Endothelial cell of umbilical vein (primary cell): ENCODE data around the gene SLC44A5. TPM values are rescaled to one million over a fixed set of nuclear protein-coding genes. Genes with fewer than 3 reads are reported as not detected.

Source experiments
- BruUV-seq: library from RNA; stranded (reverse); fragments of 400-500 nt; replicated peaks from 2 replicates; lab custom pipeline; 2021; lab: Mats Ljungman, UMichigan
- CTCF ChIA-PET: fragments of 300-600, 350-600 bp; sonication (Branson Sonifier 250); formaldehyde crosslinking; loops from one replicate; lab custom pipeline; 2021; ENCODE audit warnings: antibody characterized with exemption, inconsistent platforms; lab: Charles Lee
- POLR2A ChIA-PET: fragments of 300-600, 350-600 bp; sonication (Branson Sonifier 250); formaldehyde crosslinking; loops from one replicate; lab custom pipeline; 2021; ENCODE audit warnings: antibody characterized with exemption, inconsistent platforms; lab: Charles Lee
- DNase-seq: peaks from one replicate; pipeline ENCODE4 v3.0.0-alpha.2; 2011; ENCODE audit warnings: low read depth, low spot score
- FAIRE-seq: peaks from 2 replicates; lab custom pipeline; 2011; peaks lifted over from hg19 to GRCh38; lab: Jason Lieb, UNC
- H2AFZ ChIP-seq: 2 replicates; pipeline ENCODE4 v1.6.0; 2012; ENCODE audit warnings: low read depth, low read length, control low read depth, inconsistent platforms
- H3K27ac ChIP-seq: 2 replicates; pipeline ENCODE4 v1.5.1; 2011; ENCODE audit warnings: low read depth, mild to moderate bottlenecking, control low read depth, low read length, moderate library complexity; ENCODE audit not compliant: insufficient read depth
- H3K27me3 ChIP-seq, 2 experiments: 2 replicates each; pipeline versions ENCODE4 v1.6.0 to v1.6.1; 2011; ENCODE audit warnings: low read length in 2 of 2, mixed read lengths in 1 of 2; ENCODE audit not compliant: control insufficient read depth in 2 of 2, insufficient read depth in 2 of 2
- H3K36me3 ChIP-seq, 2 experiments: 2 replicates in 1 of 2; 3 replicates in 1 of 2; pipeline ENCODE4 v1.5.1; 2011; ENCODE audit warnings: low read length in 2 of 2, mild to moderate bottlenecking in 1 of 2, moderate library complexity in 1 of 2; ENCODE audit not compliant: control insufficient read depth in 2 of 2, insufficient read depth in 2 of 2; ENCODE audit errors: extremely low read depth in 1 of 2
- H3K4me1 ChIP-seq: 3 replicates; pipeline ENCODE4 v1.5.1; 2011; ENCODE audit warnings: mild to moderate bottlenecking, low read length; ENCODE audit not compliant: control insufficient read depth, insufficient read depth; ENCODE audit errors: extremely low read depth
- H3K4me2 ChIP-seq: 2 replicates; pipeline ENCODE4 v1.6.1; 2011; ENCODE audit warnings: low read length, control low read depth, mixed read lengths; ENCODE audit not compliant: insufficient read depth
- H3K4me3 ChIP-seq, 3 experiments: fragments of 200-600 bp in 1 of 3; sonication (generic), shearing (Covaris generic) in 1 of 3; replicated peaks in 1 of 3; 2 replicates each; pipeline ENCODE4 v1.5.1; 2011 to 2016; ENCODE audit warnings: control low read depth in 3 of 3, low read length in 3 of 3, mild to moderate bottlenecking in 2 of 3, inconsistent platforms in 1 of 3, low read depth in 1 of 3, moderate library complexity in 1 of 3; ENCODE audit not compliant: insufficient read depth in 1 of 3
- H3K79me2 ChIP-seq: 2 replicates; pipeline ENCODE4 v1.6.0; 2012; ENCODE audit warnings: low read length, inconsistent platforms; ENCODE audit not compliant: control insufficient read depth, insufficient read depth
- H3K9ac ChIP-seq: replicated peaks from 2 replicates; pipeline ENCODE3; 2011; ENCODE audit warnings: low read length, control low read depth; ENCODE audit not compliant: insufficient read depth; ENCODE audit errors: extremely low read depth
- H3K9me1 ChIP-seq: replicated peaks from 3 replicates; pipeline ENCODE4 v1.6.0; 2011; ENCODE audit warnings: mild to moderate bottlenecking, low read length; ENCODE audit not compliant: control insufficient read depth, insufficient read depth; ENCODE audit errors: extremely low read depth
- H3K9me3 ChIP-seq: replicated peaks from 2 replicates; pipeline ENCODE4 v1.5.1; 2012; ENCODE audit warnings: low read length, inconsistent platforms; ENCODE audit not compliant: control insufficient read depth, insufficient read depth
- H4K20me1 ChIP-seq: replicated peaks from 2 replicates; pipeline ENCODE3; 2011; ENCODE audit warnings: mild to moderate bottlenecking, low read length; ENCODE audit not compliant: control insufficient read depth, insufficient read depth; ENCODE audit errors: extremely low read depth
- EZH2 ChIP-seq: IDR thresholded peaks from 2 replicates; pipeline ENCODE4 v1.6.1; 2012; ENCODE audit warnings: borderline replicate concordance, low read depth, mild to moderate bottlenecking, moderate library complexity, low read length, inconsistent platforms; ENCODE audit not compliant: severe bottlenecking
- FOS ChIP-seq: IDR thresholded peaks from 2 replicates; pipeline ENCODE4 v1.6.1; 2011; ENCODE audit warnings: mild to moderate bottlenecking, low read length, moderate library complexity, borderline replicate concordance; ENCODE audit not compliant: insufficient read depth
- GATA2 ChIP-seq: IDR thresholded peaks from 2 replicates; pipeline ENCODE4 v1.7.0; 2011; ENCODE audit warnings: low read depth, mild to moderate bottlenecking, moderate library complexity, mixed read lengths, low read length; ENCODE audit not compliant: insufficient read length, insufficient read depth
- JUN ChIP-seq: IDR thresholded peaks from 2 replicates; pipeline ENCODE4 v1.6.1; 2011; ENCODE audit warnings: borderline replicate concordance, low read depth; ENCODE audit not compliant: insufficient read length, insufficient read depth
- MYC ChIP-seq: IDR thresholded peaks from one replicate; pipeline ENCODE4 v1.6.1; 2011; ENCODE audit warnings: mild to moderate bottlenecking, low read depth, low read length
- POLR2A ChIP-seq: IDR thresholded peaks from 2 replicates; pipeline ENCODE4 v1.6.1; 2012; ENCODE audit warnings: low read depth, mild to moderate bottlenecking, control low read depth, low read length
- POLR2AphosphoS5 ChIP-seq: IDR thresholded peaks from 2 replicates; pipeline ENCODE4 v1.6.1; 2012; ENCODE audit warnings: low read depth, mild to moderate bottlenecking, control low read depth, low read length, moderate library complexity; ENCODE audit not compliant: insufficient read depth
- dilution Hi-C: fragments of 300-500 bp; cut with MboI; formaldehyde crosslinking; loops from one replicate; pipeline ENCODE4 v1.15.0; 2019; ENCODE audit warnings: low sequenced_read_pairs; ENCODE audit not compliant: extremely low pct_ligation_motif_present
- intact Hi-C: fragments of 100-400 bp; cut with micrococcal nuclease; formaldehyde crosslinking; loops from one replicate; pipeline ENCODE4 v1.10.0; 2022
- polyA plus RNA-seq, 4 experiments: library from polyadenylated mRNA; depleted of rRNA in 3 of 4; stranded (reverse) in 3 of 4; unstranded in 1 of 4; fragments of >200 nt; gene quantifications; 2 replicates each; pipeline versions ENCODE4 v1.2.1 to v1.2.3, GENCODE V29; 2011 to 2012; ENCODE audit warnings: missing spikeins in 1 of 4
- total RNA-seq: library from RNA; stranded (reverse); gene quantifications from 2 replicates; pipeline ENCODE4 v1.2.3, GENCODE V29; 2021
- TF ChIP-seq, protein P1 (sequence below): IDR thresholded peaks from 2 replicates; pipeline ENCODE4 v1.6.1; 2011; ENCODE audit not compliant: insufficient read depth, insufficient read length
- TF ChIP-seq, protein P2 (sequence below), 2 donors: IDR thresholded peaks; 1 replicate in 1 of 2; 2 replicates in 1 of 2; pipeline ENCODE4 v1.5.1; 2011; ENCODE audit warnings: low read length in 2 of 2, mild to moderate bottlenecking in 2 of 2, moderate library complexity in 2 of 2, control low read depth in 1 of 2, inconsistent platforms in 1 of 2, low read depth in 1 of 2; ENCODE audit not compliant: insufficient read depth in 1 of 2; ENCODE audit errors: extremely low read depth in 1 of 2

SLC44A5 gene
- total and polyA plus RNA-seq, 2 donors (not counting 3 experiments of a cell fraction or from before 2014, with no cell fraction given), result 1.6 to 3.2 TPM

GRCh38 chr1:75602486-75602885, 8.4 kb downstream of the SLC44A5 start:
- TF ChIP-seq, protein P1, sequence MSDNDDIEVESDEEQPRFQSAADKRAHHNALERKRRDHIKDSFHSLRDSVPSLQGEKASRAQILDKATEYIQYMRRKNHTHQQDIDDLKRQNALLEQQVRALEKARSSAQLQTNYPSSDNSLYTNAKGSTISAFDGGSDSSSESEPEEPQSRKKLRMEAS, result no peak
- TF ChIP-seq FOS, result no peak
- no peak for TF ChIP-seq JUN
- TF ChIP-seq EZH2, result no peak
- TF ChIP-seq, protein P2, sequence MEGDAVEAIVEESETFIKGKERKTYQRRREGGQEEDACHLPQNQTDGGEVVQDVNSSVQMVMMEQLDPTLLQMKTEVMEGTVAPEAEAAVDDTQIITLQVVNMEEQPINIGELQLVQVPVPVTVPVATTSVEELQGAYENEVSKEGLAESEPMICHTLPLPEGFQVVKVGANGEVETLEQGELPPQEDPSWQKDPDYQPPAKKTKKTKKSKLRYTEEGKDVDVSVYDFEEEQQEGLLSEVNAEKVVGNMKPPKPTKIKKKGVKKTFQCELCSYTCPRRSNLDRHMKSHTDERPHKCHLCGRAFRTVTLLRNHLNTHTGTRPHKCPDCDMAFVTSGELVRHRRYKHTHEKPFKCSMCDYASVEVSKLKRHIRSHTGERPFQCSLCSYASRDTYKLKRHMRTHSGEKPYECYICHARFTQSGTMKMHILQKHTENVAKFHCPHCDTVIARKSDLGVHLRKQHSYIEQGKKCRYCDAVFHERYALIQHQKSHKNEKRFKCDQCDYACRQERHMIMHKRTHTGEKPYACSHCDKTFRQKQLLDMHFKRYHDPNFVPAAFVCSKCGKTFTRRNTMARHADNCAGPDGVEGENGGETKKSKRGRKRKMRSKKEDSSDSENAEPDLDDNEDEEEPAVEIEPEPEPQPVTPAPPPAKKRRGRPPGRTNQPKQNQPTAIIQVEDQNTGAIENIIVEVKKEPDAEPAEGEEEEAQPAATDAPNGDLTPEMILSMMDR (IDR thresholded peaks at IDR 0.05; ENCODE audit: extremely low read depth in 1 of 2, insufficient read depth in 1 of 2, low read depth in 1 of 2, low read length in 2 of 2), result no peak
- TF ChIP-seq GATA2, result no peak
- no peak for TF ChIP-seq MYC
- no peak for TF ChIP-seq POLR2AphosphoS5
- no peak for TF ChIP-seq POLR2A
- ChIA-PET CTCF (interaction anchor here (1.0 to 1.7 kb wide), 3 partner anchors 12 to 337 kb away, joined by 4 to 7 read pairs (median 5); no protein-coding TSS in a partner anchor), POLR2A (no interaction called here)
- BruUV-seq, result no TSS peak
- no peaks in the 10 kb centered on the region for H3K4me1 ChIP-seq
- no peaks in the 10 kb centered on the region for H3K9me1 ChIP-seq
- dilution Hi-C loops, result no loop called here
- H3K9ac ChIP-seq, result no peak overlapping the region
- H3K4me2 ChIP-seq, result no peak overlapping the region
- H3K79me2 ChIP-seq, result no peaks in the 10 kb centered on the region
- FAIRE-seq (no peak), DNase-seq (no peak)
- H4K20me1 ChIP-seq, result no peaks in the 10 kb centered on the region
- H3K27ac ChIP-seq, result no peak overlapping the region
- H3K4me3 ChIP-seq, result no peak overlapping the region
- no peaks in the 10 kb centered on the region for H3K36me3 ChIP-seq
- H2AFZ ChIP-seq, result no peak overlapping the region
- intact Hi-C loops, result no loop called here
- no peaks in the 10 kb centered on the region for H3K9me3 ChIP-seq
- no peaks in the 10 kb centered on the region for H3K27me3 ChIP-seq
